ENCODE data around the gene SLC35F4. TPM values are rescaled to one million over a fixed set of nuclear protein-coding genes. Genes with fewer than 3 reads are reported as not detected.

SLC35F4 gene
- polyA plus RNA-seq, 1 donor (not counting 4 experiments of a cell fraction or from before 2014, with no cell fraction given) = not detected

DNA sequence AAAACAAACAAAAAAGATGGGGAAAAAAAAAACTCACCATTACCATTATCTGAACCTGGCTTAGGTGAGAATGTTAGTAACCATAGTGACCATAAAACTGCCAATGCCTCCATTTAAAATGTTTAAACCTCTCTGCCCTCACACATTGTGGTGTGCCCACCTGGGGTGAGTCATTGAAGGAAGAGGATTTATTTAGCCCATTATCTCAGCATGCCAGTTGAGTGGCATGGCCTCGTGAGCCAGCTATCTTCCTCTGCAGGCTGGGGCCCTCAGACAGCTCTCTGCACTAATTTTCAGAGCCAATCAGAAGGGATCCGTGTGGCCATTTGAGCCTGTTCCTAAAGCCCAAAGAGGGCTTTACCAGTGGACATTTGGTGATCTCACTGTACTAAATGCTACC lies 290.4 kb downstream of the SLC35F4 start:
- H3K9me1 ChIP-seq (ENCODE audit: control insufficient read depth, extremely low read depth, insufficient read depth, low read length) = no peaks in the 10 kb centered on the region
- no peak overlapping the region for H3K4me3 ChIP-seq (ENCODE audit: control insufficient read depth in 2 of 3, extremely low read depth in 1 of 3, insufficient read depth in 2 of 3, low read depth in 1 of 3, low read length in 3 of 3)
- DNase-seq (ENCODE audit: low read depth, low spot score) = no peak
- TF ChIP-seq, protein P1, sequence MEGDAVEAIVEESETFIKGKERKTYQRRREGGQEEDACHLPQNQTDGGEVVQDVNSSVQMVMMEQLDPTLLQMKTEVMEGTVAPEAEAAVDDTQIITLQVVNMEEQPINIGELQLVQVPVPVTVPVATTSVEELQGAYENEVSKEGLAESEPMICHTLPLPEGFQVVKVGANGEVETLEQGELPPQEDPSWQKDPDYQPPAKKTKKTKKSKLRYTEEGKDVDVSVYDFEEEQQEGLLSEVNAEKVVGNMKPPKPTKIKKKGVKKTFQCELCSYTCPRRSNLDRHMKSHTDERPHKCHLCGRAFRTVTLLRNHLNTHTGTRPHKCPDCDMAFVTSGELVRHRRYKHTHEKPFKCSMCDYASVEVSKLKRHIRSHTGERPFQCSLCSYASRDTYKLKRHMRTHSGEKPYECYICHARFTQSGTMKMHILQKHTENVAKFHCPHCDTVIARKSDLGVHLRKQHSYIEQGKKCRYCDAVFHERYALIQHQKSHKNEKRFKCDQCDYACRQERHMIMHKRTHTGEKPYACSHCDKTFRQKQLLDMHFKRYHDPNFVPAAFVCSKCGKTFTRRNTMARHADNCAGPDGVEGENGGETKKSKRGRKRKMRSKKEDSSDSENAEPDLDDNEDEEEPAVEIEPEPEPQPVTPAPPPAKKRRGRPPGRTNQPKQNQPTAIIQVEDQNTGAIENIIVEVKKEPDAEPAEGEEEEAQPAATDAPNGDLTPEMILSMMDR (optimal IDR thresholded peaks at IDR 0.05 in 1 of 3, IDR thresholded peaks at IDR 0.05 in 1 of 3, conservative IDR thresholded peaks at IDR 0.05 in 1 of 3; ENCODE audit: extremely low read depth in 1 of 3, insufficient read depth in 2 of 3, low read length in 3 of 3) = no peak
- TF ChIP-seq EZH2 (IDR thresholded peaks at IDR 0.05; ENCODE audit: low read length) = no peak
- H3K9me3 ChIP-seq (ENCODE audit: control insufficient read depth, low read depth, low read length) = no peaks in the 10 kb centered on the region
- no peaks in the 10 kb centered on the region for H3K4me1 ChIP-seq (ENCODE audit: control insufficient read depth, extremely low read depth, insufficient read depth, low read length)
- no peaks in the 10 kb centered on the region for H4K20me1 ChIP-seq (ENCODE audit: control insufficient read depth, extremely low read depth, insufficient read depth, low read length)
- no peaks in the 10 kb centered on the region for H3K36me3 ChIP-seq (ENCODE audit: control insufficient read depth in 2 of 2, extremely low read depth in 1 of 2, insufficient read depth in 2 of 2, low read length in 2 of 2)
- H2AFZ ChIP-seq (ENCODE audit: control insufficient read depth, low read length) = no peak overlapping the region
- no peaks in the 10 kb centered on the region for H3K27me3 ChIP-seq (ENCODE audit: control insufficient read depth, extremely low read depth, insufficient read depth, low read length)
- no peak overlapping the region for H3K27ac ChIP-seq (ENCODE audit: control insufficient read depth, insufficient read depth, low read length)
- no peak overlapping the region for H3K4me2 ChIP-seq (ENCODE audit: control insufficient read depth, extremely low read depth, insufficient read depth, low read depth, low read length)
- FAIRE-seq = no peak
- H3K9ac ChIP-seq (ENCODE audit: control insufficient read depth, extremely low read depth, insufficient read depth, low read length) = no peak overlapping the region
- dilution Hi-C loops (cut with MboI; ENCODE audit: extremely low pct_ligation_motif_present, low sequenced_read_pairs) = no loop called here
- H3K79me2 ChIP-seq (ENCODE audit: control insufficient read depth, insufficient read depth, low read length) = no peaks in the 10 kb centered on the region

DNA sequence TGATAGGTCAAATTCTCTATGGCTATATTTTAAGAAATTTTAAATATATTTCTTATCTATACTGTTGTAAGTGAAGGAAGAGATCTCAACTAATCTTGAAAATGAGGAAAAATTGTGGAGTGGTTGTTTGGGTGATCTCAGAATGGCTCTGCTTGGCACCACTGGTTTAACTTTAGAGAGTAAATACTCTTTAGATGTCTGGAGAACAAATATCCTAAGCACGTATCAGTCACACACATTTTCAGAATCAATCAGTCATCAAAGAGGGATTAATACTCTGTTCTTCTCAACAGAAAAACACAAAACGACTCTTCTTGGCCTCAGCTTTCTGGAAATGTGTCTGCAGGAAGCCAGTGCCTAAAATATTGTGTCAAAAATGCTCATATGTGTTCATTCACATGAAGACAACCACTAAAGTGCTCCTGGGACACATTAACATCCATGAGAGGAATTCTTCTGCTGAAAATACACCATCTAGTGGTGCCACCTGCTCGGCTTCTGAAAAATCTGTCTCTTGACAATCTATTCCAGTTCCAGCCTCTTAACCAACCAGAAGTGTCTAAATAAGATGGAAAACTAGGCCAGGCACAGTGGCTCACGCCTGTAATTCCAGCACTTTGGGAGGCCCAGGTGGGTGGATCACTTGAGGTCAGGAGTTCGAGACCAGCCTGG lies 291.1 kb downstream of the SLC35F4 start:
- no peaks in the 10 kb centered on the region for H3K36me3 ChIP-seq (ENCODE audit: control insufficient read depth in 2 of 2, extremely low read depth in 1 of 2, insufficient read depth in 2 of 2, low read length in 2 of 2)
- no peak overlapping the region for H2AFZ ChIP-seq (ENCODE audit: control insufficient read depth, low read length)
- no peaks in the 10 kb centered on the region for H3K27me3 ChIP-seq (ENCODE audit: control insufficient read depth, extremely low read depth, insufficient read depth, low read length)
- no peak for DNase-seq (ENCODE audit: low read depth, low spot score)
- no peaks in the 10 kb centered on the region for H3K79me2 ChIP-seq (ENCODE audit: control insufficient read depth, insufficient read depth, low read length)
- no peak overlapping the region for H3K27ac ChIP-seq (ENCODE audit: control insufficient read depth, insufficient read depth, low read length)
- TF ChIP-seq, protein P1 (optimal IDR thresholded peaks at IDR 0.05 in 1 of 3, IDR thresholded peaks at IDR 0.05 in 1 of 3, conservative IDR thresholded peaks at IDR 0.05 in 1 of 3; ENCODE audit: extremely low read depth in 1 of 3, insufficient read depth in 2 of 3, low read length in 3 of 3) = no peak
- no peak for TF ChIP-seq EZH2 (IDR thresholded peaks at IDR 0.05; ENCODE audit: low read length)
- no peak for FAIRE-seq
- no peaks in the 10 kb centered on the region for H4K20me1 ChIP-seq (ENCODE audit: control insufficient read depth, extremely low read depth, insufficient read depth, low read length)
- H3K9me3 ChIP-seq (ENCODE audit: control insufficient read depth, low read depth, low read length) = no peaks in the 10 kb centered on the region
- dilution Hi-C loops (cut with MboI; ENCODE audit: extremely low pct_ligation_motif_present, low sequenced_read_pairs) = no loop called here
- no peaks in the 10 kb centered on the region for H3K4me1 ChIP-seq (ENCODE audit: control insufficient read depth, extremely low read depth, insufficient read depth, low read length)
- H3K4me3 ChIP-seq (ENCODE audit: control insufficient read depth in 2 of 3, extremely low read depth in 1 of 3, insufficient read depth in 2 of 3, low read depth in 1 of 3, low read length in 3 of 3) = no peak overlapping the region
- no peaks in the 10 kb centered on the region for H3K9me1 ChIP-seq (ENCODE audit: control insufficient read depth, extremely low read depth, insufficient read depth, low read length)
- H3K4me2 ChIP-seq (ENCODE audit: control insufficient read depth, extremely low read depth, insufficient read depth, low read depth, low read length) = no peak overlapping the region
- no peak overlapping the region for H3K9ac ChIP-seq (ENCODE audit: control insufficient read depth, extremely low read depth, insufficient read depth, low read length)
